Panc1 (cell line): ENCODE data around the gene ZNF451. TPM values are rescaled to one million over a fixed set of nuclear protein-coding genes. Genes with fewer than 3 reads are reported as not detected.

ENCODE experiments used
- ATAC-seq: fragments of 200-7000 bp; cut with Tn5 transposase; 2 replicates; pipeline ENCODE4 v1.9.1; 2020; ENCODE audit warnings: mild to moderate bottlenecking, moderate library complexity
- BruUV-seq: library from RNA; stranded (reverse); fragments of 400-500 nt; replicated peaks from 2 replicates; lab custom pipeline; 2021; lab: Mats Ljungman, UMichigan
- CTCF ChIA-PET: fragments of 300-600 bp; sonication (Branson Sonifier 250); formaldehyde crosslinking; loops from one replicate; lab custom pipeline; 2022; ENCODE audit warnings: antibody characterized with exemption; lab: Charles Lee
- POLR2A ChIA-PET: fragments of 300-600 bp; sonication (Branson Sonifier 250); formaldehyde crosslinking; loops from one replicate; lab custom pipeline; 2022; ENCODE audit warnings: antibody characterized with exemption; lab: Charles Lee
- DNase-seq: peaks from one replicate; pipeline ENCODE4 v3.0.0-alpha.2; 2010; ENCODE audit warnings: low read depth, low spot score
- H3K27ac ChIP-seq: 2 replicates; pipeline ENCODE4 v1.5.1; 2011; ENCODE audit warnings: mild to moderate bottlenecking, low read length, inconsistent platforms
- H3K27me3 ChIP-seq: fragments of 200-500 bp; sonication (Bioruptor generic); 2 replicates; pipeline ENCODE4 v1.6.0; 2014; ENCODE audit warnings: low read length, inconsistent platforms; ENCODE audit not compliant: control insufficient read depth, insufficient read depth
- H3K36me3 ChIP-seq: fragments of 200-500 bp; sonication (Bioruptor generic); 2 replicates; pipeline ENCODE4 v1.5.1; 2014; ENCODE audit warnings: inconsistent platforms, mild to moderate bottlenecking, low read length, moderate library complexity; ENCODE audit not compliant: control insufficient read depth, insufficient read depth
- H3K4me1 ChIP-seq: 2 replicates; pipeline ENCODE4 v1.5.1; 2011; ENCODE audit warnings: inconsistent platforms, mild to moderate bottlenecking, low read length, moderate library complexity; ENCODE audit not compliant: control insufficient read depth, insufficient read depth
- H3K4me3 ChIP-seq, 2 experiments: 2 replicates each; pipeline ENCODE4 v1.5.1; 2011 to 2012; ENCODE audit warnings: low read depth in 2 of 2, low read length in 2 of 2, mild to moderate bottlenecking in 2 of 2, inconsistent platforms in 1 of 2, moderate library complexity in 1 of 2
- H3K9me3 ChIP-seq: fragments of 200-500 bp; sonication (Bioruptor generic); 2 replicates; pipeline ENCODE4 v1.5.1; 2014; ENCODE audit warnings: low read depth, mild to moderate bottlenecking, inconsistent platforms, low read length, moderate library complexity; ENCODE audit not compliant: control insufficient read depth, insufficient read depth
- CTCF ChIP-seq: fragments of 450-650 bp; IDR thresholded peaks from 2 replicates; pipeline ENCODE4 v1.5.1; 2017; ENCODE audit warnings: mild to moderate bottlenecking
- POLR2AphosphoS5 ChIP-seq: IDR thresholded peaks from 2 replicates; pipeline ENCODE4 v1.6.1; 2012; ENCODE audit warnings: mild to moderate bottlenecking, low read depth, low read length, moderate library complexity
- REST ChIP-seq, 2 experiments: IDR thresholded peaks; 2 replicates each; pipeline ENCODE4 v1.6.1; 2011 to 2012; ENCODE audit warnings: low read depth in 2 of 2, control low read depth in 1 of 2, low read length in 1 of 2, mild to moderate bottlenecking in 1 of 2, moderate library complexity in 1 of 2; ENCODE audit not compliant: insufficient read depth in 1 of 2
- SIN3A ChIP-seq: IDR thresholded peaks from 2 replicates; pipeline ENCODE4 v1.6.1; 2012; ENCODE audit warnings: low read depth, mild to moderate bottlenecking, low read length, moderate library complexity, borderline replicate concordance; ENCODE audit not compliant: insufficient read depth
- TCF7L2 ChIP-seq: IDR thresholded peaks from 2 replicates; pipeline ENCODE4 v1.6.1; 2011; ENCODE audit warnings: mild to moderate bottlenecking, low read depth, low read length, inconsistent platforms
- in situ Hi-C: cut with HindIII; loops from 2 replicates; pipeline ENCODE4 v1.10.0; 2016; ENCODE audit warnings: low sequenced_read_pairs, low pct_unique_long_range_greater_than_20kb
- intact Hi-C: fragments of 100-400 bp; cut with micrococcal nuclease; formaldehyde crosslinking; loops from one replicate; pipeline ENCODE4 v1.10.0; 2022; ENCODE audit not compliant: unreplicated experiment
- total RNA-seq: library from RNA; stranded (reverse); gene quantifications from one replicate; pipeline ENCODE4 v1.2.1, GENCODE V29; 2021; ENCODE audit not compliant: unreplicated experiment

ZNF451 gene
- total RNA-seq, 1 experiment from 2014 or later: 71.1 TPM

GRCh38 chr6:57137350-57137749 lies 47.4 kb downstream of the ZNF451 start:
- no peak for DNase-seq
- in situ Hi-C loops: no loop called here
- BruUV-seq: no TSS peak
- CTCF ChIA-PET: no interaction called here
- no peak for ATAC-seq
- Histone ChIP-seq H3K4me3 (no peak overlapping the region), H3K9me3 (no peaks in the 10 kb centered on the region), H3K4me1 (no peaks in the 10 kb centered on the region), H3K27me3 (no peaks in the 10 kb centered on the region), H3K27ac (no peak overlapping the region), H3K36me3 (no peaks in the 10 kb centered on the region; the same call in 1 of the 2 replicates)
- POLR2A ChIA-PET: interaction anchor here (0.7 kb wide), 1 partner anchor 114 kb away, joined by 3 read pairs; no protein-coding TSS in a partner anchor
- intact Hi-C loops: no loop called here
- TF ChIP-seq POLR2AphosphoS5: no peak
- no peak for TF ChIP-seq REST (IDR thresholded peaks at IDR 0.05; ENCODE audit: insufficient read depth in 1 of 2, low read depth in 2 of 2, low read length in 1 of 2)
- no peak for TF ChIP-seq CTCF
- TF ChIP-seq TCF7L2: no peak
- TF ChIP-seq SIN3A: no peak

- Histone ChIP-seq H3K27ac (no peak overlapping the region), H3K36me3 (no peaks in the 10 kb centered on the region; the same call in 1 of the 2 replicates), H3K4me1 (no peaks in the 10 kb centered on the region), H3K4me3 (no peak overlapping the region), H3K27me3 (no peaks in the 10 kb centered on the region), H3K9me3 (no peaks in the 10 kb centered on the region)
- DNase-seq: no peak
- no peak for ATAC-seq
- in situ Hi-C loops (no loop called here), intact Hi-C loops (no loop called here)
- POLR2A ChIA-PET: interaction anchor here (0.7 kb wide), 1 partner anchor 115 kb away, joined by 3 read pairs; no protein-coding TSS in a partner anchor
- CTCF ChIA-PET: no interaction called here
- BruUV-seq: no TSS peak
- TF ChIP-seq CTCF: no peak
- TF ChIP-seq POLR2AphosphoS5: no peak
- no peak for TF ChIP-seq REST (IDR thresholded peaks at IDR 0.05; ENCODE audit: insufficient read depth in 1 of 2, low read depth in 2 of 2, low read length in 1 of 2)
- TF ChIP-seq TCF7L2: no peak
- TF ChIP-seq SIN3A: no peak
Measured at GRCh38 chr6:57138026-57138425, 48.0 kb downstream of the ZNF451 start.
